Fibroblast of peridontal ligament (primary cell): Measurements from ENCODE around the gene CHST13.

Source experiments
- DNase-seq: peaks from one replicate; pipeline ENCODE4 v3.0.0-alpha.2; 2010; ENCODE audit errors: extremely low read depth

CHST13 gene, protein sequence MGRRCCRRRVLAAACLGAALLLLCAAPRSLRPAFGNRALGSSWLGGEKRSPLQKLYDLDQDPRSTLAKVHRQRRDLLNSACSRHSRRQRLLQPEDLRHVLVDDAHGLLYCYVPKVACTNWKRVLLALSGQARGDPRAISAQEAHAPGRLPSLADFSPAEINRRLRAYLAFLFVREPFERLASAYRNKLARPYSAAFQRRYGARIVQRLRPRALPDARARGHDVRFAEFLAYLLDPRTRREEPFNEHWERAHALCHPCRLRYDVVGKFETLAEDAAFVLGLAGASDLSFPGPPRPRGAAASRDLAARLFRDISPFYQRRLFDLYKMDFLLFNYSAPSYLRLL

DNA sequence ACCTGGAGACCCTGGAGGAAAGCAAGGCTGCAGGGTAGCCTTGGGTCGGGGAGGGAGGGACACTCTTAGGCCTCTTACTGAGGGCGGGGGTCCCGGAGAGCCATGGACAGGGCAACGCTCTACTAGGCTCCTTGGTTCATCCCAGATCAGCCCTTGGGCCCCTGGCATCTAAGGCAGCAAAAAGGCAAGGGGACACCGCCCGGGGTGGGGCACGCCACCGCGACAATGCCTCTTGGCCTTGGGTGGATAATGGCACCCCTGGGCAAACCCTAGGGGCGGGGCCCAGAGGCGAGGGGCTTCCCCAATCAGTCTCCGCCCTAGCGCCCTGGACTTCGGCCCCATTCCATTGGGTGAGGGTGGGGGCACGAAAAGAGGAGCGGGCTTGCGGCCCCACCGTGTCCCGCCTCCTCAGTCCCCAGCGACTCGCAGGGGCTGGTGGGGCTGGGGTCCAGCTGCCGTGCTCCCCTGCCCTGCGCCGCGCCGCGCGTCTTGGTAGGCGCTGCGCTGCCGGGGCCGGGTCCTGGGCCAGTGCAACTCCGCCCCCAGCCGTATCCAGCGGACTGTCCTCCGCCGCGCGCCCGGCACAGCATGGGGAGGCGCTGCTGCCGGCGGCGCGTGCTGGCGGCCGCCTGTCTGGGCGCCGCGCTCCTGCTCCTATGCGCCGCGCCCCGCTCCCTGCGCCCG, at the start of gene CHST13:
TSS of gene CHST13 (plus strand) at position 411 of the 684 bp plus-strand sequence. CDS start at position 589, 178 bp downstream.
- no peak for DNase-seq

DNA sequence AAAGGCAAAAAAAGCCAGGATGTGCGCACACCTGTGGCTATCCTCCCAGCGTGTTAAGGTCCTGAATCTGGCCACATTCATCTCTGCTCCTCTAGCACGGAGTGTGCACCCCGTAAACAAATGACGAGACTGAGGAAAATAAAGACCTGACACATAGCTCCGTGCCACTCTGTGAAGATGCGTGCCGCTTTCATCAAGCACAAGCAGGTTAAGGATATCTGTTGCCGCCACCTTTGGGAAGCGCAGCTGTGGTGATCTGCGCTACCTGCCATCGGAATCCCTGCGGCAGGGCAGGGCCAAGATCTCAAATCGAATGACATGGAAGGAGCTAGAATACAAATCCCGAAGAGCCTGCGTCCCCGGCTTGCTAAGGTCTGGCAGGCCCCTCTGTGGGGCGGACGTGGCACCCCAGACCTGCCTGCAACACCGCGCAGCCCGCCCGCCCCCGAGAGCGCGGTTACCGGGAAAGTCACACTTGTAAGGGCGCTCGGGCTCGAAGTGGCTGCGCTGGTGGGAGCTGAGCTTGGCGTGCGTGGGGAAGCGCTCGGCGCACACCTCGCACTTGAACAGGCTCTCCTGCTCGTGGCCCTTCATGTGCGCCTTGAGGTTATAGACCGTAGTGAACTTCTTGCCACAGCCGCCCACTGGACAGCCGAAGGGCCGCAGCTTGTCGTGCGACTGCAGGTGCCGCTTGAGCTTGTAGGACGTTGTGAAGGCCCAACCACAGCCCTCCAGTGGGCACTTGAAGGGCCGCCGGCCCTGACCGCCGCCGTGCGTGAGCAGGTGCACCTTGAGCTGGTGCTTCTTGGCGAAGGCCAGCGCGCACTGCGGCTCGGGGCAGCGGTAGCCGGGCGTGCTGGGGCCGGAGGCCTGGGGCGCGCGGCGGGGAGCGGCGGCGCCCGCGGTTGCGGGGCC, 49.2 kb upstream of the CHST13 start:
- peak; percentile 35 for DNase-seq

DNA sequence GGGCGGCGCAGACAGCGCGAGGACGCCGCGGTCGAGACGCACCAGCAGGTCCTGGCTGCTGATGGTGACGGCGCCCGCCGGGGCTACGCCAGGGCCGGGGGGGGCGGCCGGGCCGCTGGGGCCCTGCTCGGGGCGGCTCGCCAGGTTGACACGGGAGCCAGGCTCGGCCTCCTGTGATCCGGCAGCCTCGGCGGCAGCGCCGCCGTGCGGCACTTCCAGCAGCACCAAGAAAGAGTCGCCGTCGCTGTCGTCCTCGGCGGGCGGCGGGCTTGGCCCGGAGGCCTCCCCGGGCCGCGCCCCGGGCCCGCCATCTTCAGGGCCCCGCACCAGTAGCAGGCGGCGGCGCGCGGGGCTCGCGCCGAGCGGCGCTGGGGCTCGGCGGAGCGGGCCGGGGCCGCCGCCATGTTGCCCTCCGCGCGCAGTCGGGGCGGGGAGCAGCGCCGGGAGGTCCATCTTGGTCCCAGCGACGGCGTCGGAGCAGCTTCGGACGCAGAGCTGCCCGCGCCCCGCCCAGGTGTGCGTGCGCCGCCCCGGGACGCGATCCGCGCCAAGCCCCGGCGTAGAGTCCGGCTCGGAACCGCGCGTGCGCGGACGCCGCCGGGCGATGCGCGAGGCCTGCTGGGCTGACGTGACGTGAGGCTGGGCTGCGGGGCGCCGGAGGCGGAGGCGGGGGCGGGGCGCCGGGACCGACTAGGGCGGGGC, 48.4 kb upstream of the CHST13 start, which contains the start of gene ZXDC:
TSS of gene ZXDC (minus strand) at position 479 of the 702 bp plus-strand sequence. CDS start at position 453, 26 bp downstream.
- DNase-seq: peak; percentile 91

DNA sequence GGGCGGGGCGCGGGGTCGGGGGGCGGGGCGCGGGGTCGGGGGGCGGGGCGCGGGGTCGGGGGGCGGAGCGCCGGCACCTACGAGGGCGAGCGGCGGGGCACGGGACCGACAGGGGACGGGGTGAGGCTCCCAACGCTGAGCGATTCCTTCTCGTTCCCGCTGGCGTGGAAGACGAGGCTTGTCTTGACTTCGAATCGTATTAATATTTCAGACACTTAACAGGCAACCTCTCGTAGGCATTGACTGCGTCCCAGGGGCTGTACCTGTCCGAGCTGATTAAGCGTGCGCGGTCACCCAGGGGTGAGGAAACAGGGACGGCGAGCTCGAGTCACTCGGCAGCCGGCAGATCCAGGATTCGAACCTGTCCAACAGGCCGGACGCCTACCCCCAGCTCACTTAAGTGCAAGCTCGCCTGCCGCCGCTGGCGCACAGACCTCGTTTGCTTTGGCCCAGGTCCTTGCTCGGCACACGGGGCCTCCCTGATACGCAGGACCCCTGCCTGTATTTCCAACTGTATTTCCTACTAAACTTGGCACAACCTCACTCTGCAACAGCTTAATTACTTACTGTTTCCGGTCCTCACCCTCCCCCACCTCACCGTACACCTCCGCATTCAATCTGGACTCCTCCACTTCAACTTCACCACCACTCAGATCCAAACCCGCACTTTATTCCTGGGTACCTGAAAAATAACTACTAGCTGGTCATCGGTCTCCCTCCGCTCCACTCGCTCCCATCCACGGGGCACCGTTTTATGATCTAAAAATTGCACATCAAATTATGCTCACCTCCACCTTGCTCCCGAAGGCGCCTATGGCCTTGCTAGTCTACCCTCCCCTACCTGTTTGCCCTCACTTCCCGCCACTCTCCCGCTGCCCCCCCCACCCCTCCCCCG, 47.5 kb upstream of the CHST13 start:
- DNase-seq: peak; percentile 30

DNA sequence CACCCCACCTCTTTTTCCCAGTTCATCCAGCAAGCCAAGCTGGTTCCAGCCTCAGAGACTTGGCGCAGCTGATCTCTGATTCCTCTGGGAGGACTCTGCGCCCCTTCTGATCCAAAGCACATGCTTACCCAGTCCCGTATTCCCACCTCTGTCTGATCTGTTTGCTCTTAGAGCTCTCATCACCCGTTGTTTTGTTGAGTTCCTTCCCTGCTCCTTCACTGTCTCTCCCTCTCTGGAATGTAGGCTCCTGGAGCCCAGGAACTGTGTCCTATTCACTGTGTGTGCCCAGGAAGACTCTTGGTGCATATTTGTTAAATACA, 46.9 kb upstream of the CHST13 start:
- no peak for DNase-seq

DNA sequence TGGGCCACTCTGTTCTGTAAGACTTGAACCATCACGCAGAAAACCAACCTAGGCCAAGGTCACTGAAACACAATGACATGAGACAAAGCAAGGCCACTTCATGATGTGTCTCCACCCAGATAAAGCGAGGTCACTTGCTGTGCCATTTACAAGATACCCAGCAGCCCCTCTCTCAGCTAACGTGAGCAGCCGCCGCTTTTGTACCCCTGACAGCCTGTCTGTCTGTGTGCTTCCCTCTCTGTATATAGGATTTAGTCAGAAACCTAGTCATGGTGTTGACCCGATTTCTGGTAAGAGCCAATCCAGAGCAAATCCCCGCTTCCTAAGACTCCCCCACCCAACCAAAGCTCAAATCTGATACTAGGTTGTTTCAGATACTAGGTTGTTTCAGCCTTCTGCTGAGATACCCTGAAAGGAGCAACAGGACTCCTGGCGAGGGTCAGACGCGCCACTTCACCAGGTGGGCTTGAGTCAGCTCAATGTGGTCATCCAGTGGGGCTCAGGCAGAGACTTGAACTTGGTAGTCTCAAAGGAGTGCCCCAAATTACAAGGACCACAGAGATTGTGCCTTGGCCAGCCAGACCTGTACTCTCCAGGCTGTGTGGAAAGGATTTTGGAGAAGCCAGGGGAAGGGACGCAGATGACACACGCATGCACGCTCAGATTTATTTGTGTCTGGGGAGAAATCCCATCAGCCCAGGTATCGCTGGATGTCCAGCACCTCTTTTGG, 45.2 kb upstream of the CHST13 start:
- no peak for DNase-seq

DNA sequence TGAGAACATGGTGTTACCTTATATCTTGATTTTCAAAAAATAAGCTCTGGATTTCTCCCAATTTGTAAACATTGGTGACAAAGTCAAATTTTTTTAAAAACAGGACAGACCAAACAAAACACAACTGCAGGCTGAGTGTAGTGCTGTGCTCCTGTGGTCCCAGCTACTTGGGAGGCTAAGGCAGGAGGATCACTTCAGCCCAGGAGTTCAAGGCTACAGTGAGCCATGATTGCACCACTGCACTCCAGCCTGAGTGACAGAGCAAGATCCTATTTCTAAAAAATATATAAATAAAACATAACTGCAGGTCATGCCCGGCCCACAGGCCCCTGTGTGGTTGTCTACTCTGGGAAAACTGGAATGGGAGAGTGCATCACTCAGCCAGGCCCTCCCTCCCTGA, 44.3 kb upstream of the CHST13 start:
- DNase-seq: no peak

DNA sequence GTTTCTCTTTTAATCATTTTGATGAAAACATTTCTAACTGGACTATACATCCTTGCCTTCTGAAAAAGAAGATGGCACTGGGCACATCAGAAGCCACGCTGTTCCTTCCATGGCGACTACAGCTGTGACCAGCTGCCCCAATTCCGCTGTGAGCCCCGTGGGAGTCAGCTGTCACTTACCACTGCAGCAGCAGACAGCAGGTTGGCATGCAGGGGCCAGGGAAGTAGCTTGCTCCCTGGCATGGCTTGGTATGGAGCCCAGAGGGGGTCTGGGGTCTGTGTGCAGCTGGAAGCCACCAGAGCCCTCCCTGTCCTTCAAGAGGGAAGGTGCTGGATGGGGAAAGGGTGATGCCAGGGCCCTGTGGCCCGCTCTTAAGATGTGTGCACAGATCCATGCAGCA, 43.7 kb upstream of the CHST13 start:
- DNase-seq: no peak

DNA sequence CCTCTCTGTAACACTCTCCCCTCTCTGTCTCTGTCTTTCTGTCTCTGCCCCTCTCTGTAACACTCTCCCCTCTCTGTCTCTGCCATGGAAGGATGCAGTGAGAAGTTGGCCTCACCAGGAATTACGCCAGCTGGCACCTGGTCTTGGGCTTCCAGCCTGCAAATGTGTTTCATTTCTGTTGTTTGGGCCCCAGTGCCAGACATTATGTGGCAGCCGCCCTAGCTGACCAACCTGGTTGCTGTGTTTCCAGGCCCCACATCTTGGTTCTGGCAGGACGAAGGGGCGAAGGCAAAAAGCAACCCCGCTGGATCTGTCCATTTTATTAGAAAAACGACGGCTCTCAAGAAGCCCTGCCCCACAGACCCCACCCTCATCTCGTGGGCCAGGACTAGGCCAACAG, 43.1 kb upstream of the CHST13 start:
- peak; percentile 5 for DNase-seq

DNA sequence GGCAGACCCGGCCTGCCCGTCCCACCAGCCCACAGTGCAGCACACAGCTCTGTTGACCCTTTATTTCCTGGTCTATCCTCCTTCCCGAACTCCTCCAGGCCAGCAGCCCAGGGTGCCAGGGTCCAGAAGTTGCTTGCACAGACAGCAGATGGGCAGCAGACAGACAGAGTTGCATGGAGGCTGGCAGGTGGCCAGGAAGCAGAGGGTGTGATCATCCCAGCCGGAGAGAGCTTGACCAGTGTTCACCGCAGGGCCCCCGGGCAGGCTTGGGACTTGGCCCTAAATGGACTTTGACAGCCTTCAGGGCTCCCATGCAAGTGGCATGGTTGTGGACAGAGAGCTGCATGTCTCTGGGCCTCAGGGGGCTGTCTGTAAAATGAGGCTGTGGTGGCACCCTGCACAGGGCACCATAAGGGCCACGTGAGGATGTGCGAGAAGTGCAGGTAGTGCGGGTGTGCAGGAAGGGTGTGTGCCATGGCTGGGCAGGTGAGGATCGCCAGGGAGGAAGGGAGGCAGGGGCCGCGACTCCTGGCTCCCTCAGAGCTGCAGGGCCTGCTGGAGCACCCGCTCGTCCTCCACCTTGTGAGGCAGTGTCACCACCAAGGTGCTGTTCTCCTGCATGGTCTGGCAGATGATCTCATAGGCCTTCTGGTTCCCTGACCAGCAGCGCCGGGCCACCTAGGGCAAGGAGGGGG, 42.0 kb upstream of the CHST13 start:
- DNase-seq: peak; percentile 6

DNA sequence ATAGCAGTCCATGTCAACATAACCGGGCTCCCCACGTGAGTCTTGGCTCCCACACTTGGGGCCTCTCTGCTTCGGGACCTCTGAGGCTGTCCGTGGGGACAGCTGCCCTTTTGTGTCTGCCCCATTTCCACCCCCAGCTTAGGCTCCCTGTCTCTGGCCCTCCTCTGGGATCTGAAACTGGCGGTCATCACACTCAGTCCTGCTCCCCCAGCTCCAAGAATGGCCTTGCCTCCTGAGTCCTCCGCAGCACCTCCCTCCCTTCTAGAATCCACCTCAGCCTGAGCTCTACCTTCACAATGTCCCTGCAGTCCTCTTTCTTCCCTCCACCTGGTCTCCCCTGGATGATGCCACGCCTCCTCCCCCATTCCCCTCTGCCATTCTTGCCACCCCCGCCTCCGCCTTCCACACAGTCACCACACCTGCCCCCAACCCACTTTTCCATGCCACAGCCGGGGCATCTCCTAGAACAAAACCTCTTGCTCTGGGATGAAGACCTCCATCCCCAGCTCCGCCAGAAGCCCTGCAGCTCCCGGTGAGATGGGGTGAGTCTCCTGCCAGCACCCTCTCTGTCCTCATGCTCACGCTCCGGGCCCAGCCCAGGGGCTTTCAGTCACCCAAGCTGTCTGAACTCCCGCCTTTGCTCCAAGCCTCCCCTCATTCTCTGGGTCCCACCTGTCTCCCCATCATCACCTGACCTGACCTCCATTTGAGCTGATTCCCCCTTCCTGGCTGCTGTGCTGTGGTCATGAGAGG, 41.3 kb upstream of the CHST13 start:
- DNase-seq: no peak

DNA sequence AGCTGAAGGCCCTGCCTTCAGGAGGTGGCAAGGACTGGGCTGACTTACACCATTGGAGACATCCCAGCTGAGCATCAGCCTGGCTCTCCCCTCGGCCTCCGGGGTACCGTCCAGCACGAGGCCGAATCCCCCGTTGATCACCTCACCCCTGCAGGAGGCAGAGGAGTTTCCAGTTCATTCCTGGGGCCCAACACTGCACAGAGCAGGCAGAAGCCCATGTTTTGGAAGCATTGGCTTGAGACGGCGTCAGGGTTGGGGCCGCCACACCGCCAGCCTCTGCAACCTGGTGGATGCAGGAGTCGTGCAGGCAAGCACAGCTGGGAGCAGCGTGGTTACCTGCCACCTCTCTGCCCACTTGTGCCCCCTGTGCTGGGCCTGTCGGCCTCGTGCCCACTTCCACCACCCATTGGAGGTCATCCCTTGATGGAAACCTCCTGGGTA, 40.6 kb upstream of the CHST13 start:
- no peak for DNase-seq

DNA sequence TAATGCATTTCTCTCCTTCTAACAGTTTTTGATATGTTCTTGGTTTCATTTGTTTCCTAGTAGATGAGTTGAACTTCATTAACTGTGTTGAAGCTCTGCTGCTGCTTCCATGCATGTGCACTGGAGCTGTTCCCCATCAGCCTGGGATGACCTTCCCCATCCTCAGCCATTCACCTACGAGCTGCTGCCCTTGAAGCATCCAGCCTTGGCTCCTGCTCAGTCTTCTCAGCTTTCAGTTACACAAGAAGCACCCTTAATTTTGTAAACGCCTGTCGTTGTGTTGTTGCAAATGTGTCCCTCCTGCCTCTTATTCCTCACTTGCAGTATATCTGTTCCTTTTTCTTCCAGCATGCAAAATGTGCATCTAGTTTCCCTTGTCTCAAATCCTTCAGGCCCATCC, 39.8 kb upstream of the CHST13 start:
- no peak for DNase-seq

DNA sequence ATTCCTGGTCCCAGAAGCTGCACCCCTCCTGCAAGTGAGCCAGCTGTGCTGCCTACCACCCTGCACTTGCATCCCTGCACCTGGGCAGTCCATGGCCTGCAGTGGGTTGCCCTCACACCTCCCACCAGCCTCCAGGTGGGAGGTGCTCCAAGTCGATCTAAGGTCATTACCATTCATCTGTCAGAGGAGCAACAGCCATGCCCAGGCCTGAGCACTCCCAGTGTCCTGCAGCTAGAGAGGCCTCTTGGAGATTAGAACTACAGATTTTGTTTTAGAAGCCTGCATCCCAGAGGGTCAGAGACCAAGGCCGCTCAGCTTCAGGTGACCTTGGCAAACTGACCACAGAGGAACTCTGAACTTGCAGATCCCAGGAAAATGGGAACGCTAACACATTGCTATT, 39.3 kb upstream of the CHST13 start:
- no peak for DNase-seq

DNA sequence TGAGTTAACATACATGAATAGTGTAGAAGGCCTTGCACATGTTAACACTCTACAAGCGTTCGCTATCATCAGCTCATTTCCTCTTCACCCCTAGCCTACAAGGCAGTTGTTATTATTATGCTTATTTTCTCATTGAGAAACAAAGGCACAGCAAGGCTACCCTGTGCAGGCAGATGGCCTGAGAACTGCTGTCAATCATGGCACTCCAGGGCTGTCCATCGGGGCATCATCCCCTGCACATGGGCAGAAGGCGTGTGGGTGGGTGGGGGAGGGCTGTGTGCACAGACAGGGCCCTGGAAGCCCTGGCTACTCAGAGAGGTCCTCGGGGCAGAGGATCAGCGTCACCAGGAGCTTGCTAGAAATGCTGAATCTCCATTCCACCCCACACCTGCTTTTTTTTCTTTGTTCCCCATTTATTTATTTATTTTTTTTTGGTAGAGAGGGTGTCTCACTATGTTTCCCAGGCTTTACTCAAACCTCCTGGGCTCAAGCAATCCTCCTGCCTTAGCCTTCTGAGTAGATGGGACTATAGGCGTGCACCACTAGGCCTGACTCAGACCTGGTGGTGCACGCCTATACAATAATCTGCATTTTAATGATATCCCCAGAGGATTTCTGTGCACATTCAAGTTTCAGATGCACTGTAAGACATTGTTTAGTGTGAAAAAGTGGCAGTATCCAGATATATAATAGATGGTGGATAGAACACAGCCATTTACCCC, 38.6 kb upstream of the CHST13 start:
- DNase-seq: no peak

DNA sequence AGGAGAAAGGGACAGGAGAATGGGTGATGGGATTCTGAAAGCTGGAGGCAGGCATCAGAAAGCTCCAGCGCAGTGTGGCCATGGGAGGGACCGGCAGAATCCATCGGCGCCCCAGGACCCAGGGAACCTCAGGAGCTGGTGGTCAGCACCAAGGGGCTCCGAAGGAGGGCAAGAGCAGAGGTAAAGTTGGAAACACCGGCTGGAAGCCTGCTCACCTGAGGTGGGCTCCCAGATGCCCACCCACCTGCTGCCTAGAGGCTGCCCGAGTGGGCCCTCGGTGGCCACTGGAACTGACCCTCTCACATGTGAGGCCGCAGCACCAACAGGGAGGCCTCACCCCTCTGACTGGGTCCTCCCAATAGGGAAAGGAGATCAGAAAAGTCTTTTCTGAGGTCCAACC, 38.0 kb upstream of the CHST13 start:
- no peak for DNase-seq

DNA sequence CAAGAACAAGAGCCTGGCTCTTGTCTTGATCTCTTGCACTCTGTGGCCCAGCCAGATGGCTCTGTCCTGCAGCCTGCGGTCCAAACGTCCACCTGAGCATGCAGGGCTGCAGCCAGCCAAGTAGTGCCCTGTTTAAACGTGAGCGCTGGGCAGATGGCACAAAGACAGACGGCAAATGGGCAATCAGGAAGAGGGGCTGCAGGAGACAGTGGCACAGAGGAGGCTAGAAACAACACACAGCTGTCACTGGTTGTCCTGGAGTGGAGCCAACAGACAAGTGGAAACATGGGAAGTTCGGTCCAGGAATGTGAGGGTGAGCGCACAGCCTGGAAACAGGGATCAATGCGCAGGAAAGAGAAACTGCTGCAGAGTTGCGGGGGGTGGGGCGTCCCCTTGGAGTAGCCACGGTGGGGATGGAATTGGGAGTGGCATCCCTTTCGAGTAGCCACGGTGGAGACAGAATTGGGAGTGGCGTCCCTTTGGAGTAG, 37.6 kb upstream of the CHST13 start:
- no peak for DNase-seq
